ENCODE results near the gene HSD11B1.

GRCh38 chr1:209662879-209663327 is 41.7 kb upstream of the HSD11B1 start:
- TF ChIP-seq CTCF (IDR thresholded peaks at IDR 0.05) (no peak), POLR2A (IDR thresholded peaks at IDR 0.05) (no peak)
